ENCODE data around the gene NOTCH1. TPM values are rescaled to one million over a fixed set of nuclear protein-coding genes. Genes with fewer than 3 reads are reported as not detected.

Gene NOTCH1
- total and polyA plus RNA-seq, 2 of the 4 experiments (the other 2 are of a cell fraction), result 1.8 to 6.0 TPM

DNA sequence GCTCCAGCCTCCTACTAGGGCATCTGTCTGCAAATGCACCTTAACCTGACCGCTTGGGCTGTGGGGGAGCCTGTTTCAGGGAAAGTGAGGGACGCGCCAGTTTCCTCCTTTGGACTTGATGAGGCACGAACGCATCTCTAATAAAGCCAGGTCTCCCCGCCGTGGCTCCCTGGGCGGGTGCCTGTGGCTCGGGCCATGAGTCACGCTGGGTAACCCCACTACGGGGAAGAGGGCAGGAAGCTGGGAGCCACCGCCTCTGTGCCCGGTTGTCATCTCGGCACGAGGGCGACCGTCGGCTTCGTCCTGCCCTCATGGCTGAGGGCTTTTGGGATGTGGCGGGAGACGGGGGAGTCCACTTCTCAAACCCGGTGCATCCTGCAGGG lies 12.1 kb downstream of the NOTCH1 start:
- Histone ChIP-seq H2AK5ac (ENCODE audit: low read depth, low read length) (no peak overlapping the region), H3K36me3 (ENCODE audit: control insufficient read depth, insufficient read depth, low read length) (peaks cover 21% of the 10 kb centered on the region; the same call in 1 of the 2 replicates), H3K18ac (ENCODE audit: low read depth, low read length) (no peak overlapping the region), H3K79me1 (ENCODE audit: low read depth in 1 of 2, low read length in 2 of 2) (peaks cover 8 to 60% of the 10 kb centered on the region in 2 experiments), H3K4ac (ENCODE audit: low read depth, low read length) (no peak overlapping the region), H3K9me3 (ENCODE audit: control insufficient read depth, insufficient read depth, low read length) (no peaks in the 10 kb centered on the region), H2AFZ (replicated peaks; ENCODE audit: low read length, poor library complexity) (no peak overlapping the region), H3K4me1 (ENCODE audit: control insufficient read depth, insufficient read depth, low read length) (0 out of 2 replicates have a peak, but pooled peaks cover 2% of the 10 kb centered on the region), H3K4me2 (ENCODE audit: low read depth, low read length) (no peak overlapping the region), H3K9me1 (ENCODE audit: insufficient read depth, low read length) (no peaks in the 10 kb centered on the region), H3K56ac (ENCODE audit: extremely low read depth, insufficient read depth, low read length) (no peak overlapping the region), H3K4me3 (ENCODE audit: insufficient read depth, low read depth, low read length) (no peak overlapping the region), H4K5ac (ENCODE audit: low read depth, low read length) (no peak overlapping the region), H4K8ac (ENCODE audit: low read depth in 2 of 2, low read length in 2 of 2) (no peak overlapping the region), H2BK20ac (ENCODE audit: low read depth, low read length) (no peak overlapping the region), H3K27me3 (ENCODE audit: control insufficient read depth, insufficient read depth, low read length) (no peaks in the 10 kb centered on the region), H2AK9ac (replicated peaks; ENCODE audit: low read depth, low read length, poor library complexity) (peak overlapping the region; percentile 28), H2BK15ac (ENCODE audit: low read depth, low read length) (no peak overlapping the region), H4K91ac (ENCODE audit: insufficient read depth, low read depth, low read length) (no peak overlapping the region), H2BK5ac (ENCODE audit: low read depth, low read length, poor library complexity, severe bottlenecking) (no peak overlapping the region), H3K23ac (ENCODE audit: low read depth, low read length) (no peak overlapping the region), H4K20me1 (ENCODE audit: insufficient read depth, low read length) (peaks cover 67% of the 10 kb centered on the region), H3K14ac (replicated peaks; ENCODE audit: low read depth, low read length) (no peak overlapping the region), H2BK120ac (ENCODE audit: low read depth, low read length) (no peak overlapping the region), H3K27ac (ENCODE audit: insufficient read depth, low read length) (no peak overlapping the region), H3K9ac (ENCODE audit: low read depth, low read length) (no peak overlapping the region)
- WGBS, 2 experiments (ENCODE audit: extremely low coverage in 2 of 2, insufficient read length in 1 of 2), result 91% methylated on average over 8 of the region's 22 CpGs; no CpG with 5 or more reads in 1 of the 2 experiments
- in situ Hi-C loops (cut with MboI; ENCODE audit: low sequenced_read_pairs), result no loop called here
- intact Hi-C loops (cut with micrococcal nuclease), result no loop called here
- CTCF ChIA-PET, result no interaction called here
- no peak for TF ChIP-seq MAZ (IDR thresholded peaks at IDR 0.05; ENCODE audit: borderline replicate concordance, low read depth, low read length)
- TF ChIP-seq MAFK (IDR thresholded peaks at IDR 0.05; ENCODE audit: low read depth, low read length), result no peak
- TF ChIP-seq, protein P1, sequence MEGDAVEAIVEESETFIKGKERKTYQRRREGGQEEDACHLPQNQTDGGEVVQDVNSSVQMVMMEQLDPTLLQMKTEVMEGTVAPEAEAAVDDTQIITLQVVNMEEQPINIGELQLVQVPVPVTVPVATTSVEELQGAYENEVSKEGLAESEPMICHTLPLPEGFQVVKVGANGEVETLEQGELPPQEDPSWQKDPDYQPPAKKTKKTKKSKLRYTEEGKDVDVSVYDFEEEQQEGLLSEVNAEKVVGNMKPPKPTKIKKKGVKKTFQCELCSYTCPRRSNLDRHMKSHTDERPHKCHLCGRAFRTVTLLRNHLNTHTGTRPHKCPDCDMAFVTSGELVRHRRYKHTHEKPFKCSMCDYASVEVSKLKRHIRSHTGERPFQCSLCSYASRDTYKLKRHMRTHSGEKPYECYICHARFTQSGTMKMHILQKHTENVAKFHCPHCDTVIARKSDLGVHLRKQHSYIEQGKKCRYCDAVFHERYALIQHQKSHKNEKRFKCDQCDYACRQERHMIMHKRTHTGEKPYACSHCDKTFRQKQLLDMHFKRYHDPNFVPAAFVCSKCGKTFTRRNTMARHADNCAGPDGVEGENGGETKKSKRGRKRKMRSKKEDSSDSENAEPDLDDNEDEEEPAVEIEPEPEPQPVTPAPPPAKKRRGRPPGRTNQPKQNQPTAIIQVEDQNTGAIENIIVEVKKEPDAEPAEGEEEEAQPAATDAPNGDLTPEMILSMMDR (conservative IDR thresholded peaks at IDR 0.05; ENCODE audit: low read depth, low read length), result no peak
- no peak for TF ChIP-seq CHD1 (IDR thresholded peaks at IDR 0.05; ENCODE audit: low read depth, low read length)
- TF ChIP-seq FOS (IDR thresholded peaks at IDR 0.05; ENCODE audit: low read depth, low read length), result no peak
- no peak for TF ChIP-seq RFX5 (IDR thresholded peaks at IDR 0.05; ENCODE audit: low read depth, low read length)
- no peak for TF ChIP-seq MXI1 (IDR thresholded peaks at IDR 0.05; ENCODE audit: borderline replicate concordance, low read depth, low read length)
- no peak for TF ChIP-seq POLR2A (IDR thresholded peaks at IDR 0.05; ENCODE audit: low read depth, low read length)
- TF ChIP-seq CEBPB (IDR thresholded peaks at IDR 0.05; ENCODE audit: low read depth, low read length), result no peak
- no peak for ATAC-seq (ENCODE audit: low read depth)
- POLR2A ChIA-PET (ENCODE audit: unreplicated experiment), result no interaction called here
- dilution Hi-C loops (cut with HindIII; ENCODE audit: low sequenced_read_pairs, unreplicated experiment), result no loop called here
- no TSS peak for BruUV-seq (replicated peaks)
- DNase-seq, result no peak

All from IMR-90 (cell line).